PFSK-1 (cell line): Measurements from ENCODE around the gene GLRA2.

Experiments
- POLR2AphosphoS5 ChIP-seq: IDR thresholded peaks from 2 replicates; pipeline ENCODE4 v1.6.1; 2012; ENCODE audit warnings: low read depth, mild to moderate bottlenecking, control low read depth, low read length, moderate library complexity
- TAF1 ChIP-seq: IDR thresholded peaks from 2 replicates; pipeline ENCODE4 v1.6.1; 2012; ENCODE audit warnings: low read length, control low read depth, borderline replicate concordance; ENCODE audit not compliant: insufficient read depth
- TF ChIP-seq, protein P1 (sequence below), 2 experiments: IDR thresholded peaks; 2 replicates each; pipeline versions ENCODE4 v1.6.1 to v1.8.0; 2011 to 2012; ENCODE audit warnings: low read depth in 2 of 2, low read length in 2 of 2, control low read depth in 1 of 2, inconsistent platforms in 1 of 2, mild to moderate bottlenecking in 1 of 2, moderate library complexity in 1 of 2; ENCODE audit not compliant: insufficient read depth in 1 of 2

- TF ChIP-seq, protein P1, sequence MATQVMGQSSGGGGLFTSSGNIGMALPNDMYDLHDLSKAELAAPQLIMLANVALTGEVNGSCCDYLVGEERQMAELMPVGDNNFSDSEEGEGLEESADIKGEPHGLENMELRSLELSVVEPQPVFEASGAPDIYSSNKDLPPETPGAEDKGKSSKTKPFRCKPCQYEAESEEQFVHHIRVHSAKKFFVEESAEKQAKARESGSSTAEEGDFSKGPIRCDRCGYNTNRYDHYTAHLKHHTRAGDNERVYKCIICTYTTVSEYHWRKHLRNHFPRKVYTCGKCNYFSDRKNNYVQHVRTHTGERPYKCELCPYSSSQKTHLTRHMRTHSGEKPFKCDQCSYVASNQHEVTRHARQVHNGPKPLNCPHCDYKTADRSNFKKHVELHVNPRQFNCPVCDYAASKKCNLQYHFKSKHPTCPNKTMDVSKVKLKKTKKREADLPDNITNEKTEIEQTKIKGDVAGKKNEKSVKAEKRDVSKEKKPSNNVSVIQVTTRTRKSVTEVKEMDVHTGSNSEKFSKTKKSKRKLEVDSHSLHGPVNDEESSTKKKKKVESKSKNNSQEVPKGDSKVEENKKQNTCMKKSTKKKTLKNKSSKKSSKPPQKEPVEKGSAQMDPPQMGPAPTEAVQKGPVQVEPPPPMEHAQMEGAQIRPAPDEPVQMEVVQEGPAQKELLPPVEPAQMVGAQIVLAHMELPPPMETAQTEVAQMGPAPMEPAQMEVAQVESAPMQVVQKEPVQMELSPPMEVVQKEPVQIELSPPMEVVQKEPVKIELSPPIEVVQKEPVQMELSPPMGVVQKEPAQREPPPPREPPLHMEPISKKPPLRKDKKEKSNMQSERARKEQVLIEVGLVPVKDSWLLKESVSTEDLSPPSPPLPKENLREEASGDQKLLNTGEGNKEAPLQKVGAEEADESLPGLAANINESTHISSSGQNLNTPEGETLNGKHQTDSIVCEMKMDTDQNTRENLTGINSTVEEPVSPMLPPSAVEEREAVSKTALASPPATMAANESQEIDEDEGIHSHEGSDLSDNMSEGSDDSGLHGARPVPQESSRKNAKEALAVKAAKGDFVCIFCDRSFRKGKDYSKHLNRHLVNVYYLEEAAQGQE (IDR thresholded peaks at IDR 0.05; ENCODE audit: insufficient read depth in 1 of 2, low read depth in 2 of 2, low read length in 2 of 2): no peak
- no peak for TF ChIP-seq POLR2AphosphoS5
- TF ChIP-seq TAF1: no peak
Observed at GRCh38 chrX:14564058-14564457, 34.7 kb downstream of the GLRA2 start.
